Measurements from ENCODE around the gene NOG. TPM values are rescaled to one million over a fixed set of nuclear protein-coding genes. Genes with fewer than 3 reads are reported as not detected.

NOG gene
- total RNA-seq, 1 experiment from 2014 or later, result 0.25 TPM

DNA sequence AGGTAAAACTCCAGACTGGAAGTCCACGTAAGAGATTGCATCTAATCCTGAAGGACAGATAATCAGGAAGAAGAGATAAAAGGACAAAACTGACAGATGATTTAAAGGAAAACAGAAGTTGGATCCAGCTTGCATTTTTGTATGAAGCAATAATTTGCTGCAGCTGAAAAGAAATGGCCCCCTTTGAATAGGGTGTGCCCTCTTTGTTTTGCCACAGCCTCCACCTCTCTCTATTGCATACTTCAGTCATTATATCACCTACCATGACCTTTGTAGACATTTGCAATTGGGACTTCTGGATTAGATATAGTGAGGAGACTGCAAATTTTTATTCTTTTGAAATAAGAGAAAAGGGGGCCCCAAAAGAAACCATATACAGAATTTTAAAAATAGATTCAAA is 8.1 kb downstream of the NOG start:
- no peak overlapping the region for H3K4me2 ChIP-seq (ENCODE audit: low read length)
- no peak overlapping the region for H3K27ac ChIP-seq (ENCODE audit: low read depth, low read length)
- ATAC-seq (no peak), DNase-seq (ENCODE audit: low read depth, low spot score) (no peak)
- CTCF ChIA-PET, result interaction anchor here (1.4 kb wide), 1 partner anchor 114 kb away, joined by 4 read pairs; no protein-coding TSS in a partner anchor
- intact Hi-C loops (cut with micrococcal nuclease), result no loop called here
- no peak overlapping the region for H3K9ac ChIP-seq (ENCODE audit: low read length)
- no peaks in the 10 kb centered on the region for H3K36me3 ChIP-seq (ENCODE audit: control insufficient read depth in 1 of 2, insufficient read depth in 2 of 2, low read length in 2 of 2)
- POLR2A ChIA-PET, result no interaction called here
- no peaks in the 10 kb centered on the region for H4K20me1 ChIP-seq (ENCODE audit: insufficient read depth)
- no peak overlapping the region for H2AFZ ChIP-seq (ENCODE audit: low read depth, low read length, poor library complexity, severe bottlenecking)
- H3K9me3 ChIP-seq (ENCODE audit: control insufficient read depth in 1 of 2, insufficient read depth in 1 of 2, low read depth in 1 of 2, low read length in 2 of 2), result no peaks in the 10 kb centered on the region
- no peak overlapping the region for H3K4me3 ChIP-seq (replicated peaks in 1 of 2; ENCODE audit: low read depth in 1 of 2, low read length in 2 of 2)
- BruUV-seq (replicated peaks), result no TSS peak
- RAD21 ChIA-PET (ENCODE audit: low non-redundant PET in 1 of 2, low total read pairs in 2 of 2, uncharacterized antibody in 2 of 2, unreplicated experiment in 2 of 2), result no interaction called here
- H3K9me2 ChIP-seq (ENCODE audit: insufficient read depth), result no peaks in the 10 kb centered on the region
- no peaks in the 10 kb centered on the region for H3K27me3 ChIP-seq (ENCODE audit: insufficient read depth, low read length)
- H3K4me1 ChIP-seq (ENCODE audit: control insufficient read depth in 1 of 2, insufficient read depth in 2 of 2, low read length in 2 of 2), result peaks cover 0 to 3% of the 10 kb centered on the region in 2 experiments; a peak in 1 of 4 replicates
- TF ChIP-seq EZH2 (IDR thresholded peaks at IDR 0.05) (no peak), EGR1 (IDR thresholded peaks at IDR 0.05; ENCODE audit: low read depth) (no peak), SP1 (IDR thresholded peaks at IDR 0.05; ENCODE audit: low read depth) (no peak), ATF3 (IDR thresholded peaks at IDR 0.05) (no peak), POLR2A (IDR thresholded peaks at IDR 0.05; ENCODE audit: borderline replicate concordance, extremely low read depth, insufficient read depth, insufficient read length) (no peak), POLR2AphosphoS5 (IDR thresholded peaks at IDR 0.05; ENCODE audit: low read depth, low read length) (no peak), ELF1 (IDR thresholded peaks at IDR 0.05; ENCODE audit: borderline replicate concordance, low read depth) (no peak)
- TF ChIP-seq, protein P1, sequence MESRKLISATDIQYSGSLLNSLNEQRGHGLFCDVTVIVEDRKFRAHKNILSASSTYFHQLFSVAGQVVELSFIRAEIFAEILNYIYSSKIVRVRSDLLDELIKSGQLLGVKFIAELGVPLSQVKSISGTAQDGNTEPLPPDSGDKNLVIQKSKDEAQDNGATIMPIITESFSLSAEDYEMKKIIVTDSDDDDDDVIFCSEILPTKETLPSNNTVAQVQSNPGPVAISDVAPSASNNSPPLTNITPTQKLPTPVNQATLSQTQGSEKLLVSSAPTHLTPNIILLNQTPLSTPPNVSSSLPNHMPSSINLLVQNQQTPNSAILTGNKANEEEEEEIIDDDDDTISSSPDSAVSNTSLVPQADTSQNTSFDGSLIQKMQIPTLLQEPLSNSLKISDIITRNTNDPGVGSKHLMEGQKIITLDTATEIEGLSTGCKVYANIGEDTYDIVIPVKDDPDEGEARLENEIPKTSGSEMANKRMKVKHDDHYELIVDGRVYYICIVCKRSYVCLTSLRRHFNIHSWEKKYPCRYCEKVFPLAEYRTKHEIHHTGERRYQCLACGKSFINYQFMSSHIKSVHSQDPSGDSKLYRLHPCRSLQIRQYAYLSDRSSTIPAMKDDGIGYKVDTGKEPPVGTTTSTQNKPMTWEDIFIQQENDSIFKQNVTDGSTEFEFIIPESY (IDR thresholded peaks at IDR 0.05; ENCODE audit: extremely low read depth, insufficient replicate concordance, low read length), result no peak
- no peaks in the 10 kb centered on the region for H3K79me2 ChIP-seq (ENCODE audit: insufficient read depth, low read length)
